Coronary artery (tissue), 2 donors: ENCODE results near the gene CDH23.

Experiments
- DNase-seq: peaks from one replicate; pipeline ENCODE4 v3.0.0-alpha.2; 2017; ENCODE audit warnings: low spot score
- H3K27ac ChIP-seq, 2 donors: fragments of 200-600 bp; sonication (generic); one replicate each; pipeline ENCODE4 v1.5.1; 2016 to 2019
- H3K4me3 ChIP-seq: fragments of 200-600 bp; sonication (generic); 2 replicates; pipeline ENCODE4 v1.5.1; 2016; ENCODE audit warnings: mild to moderate bottlenecking, moderate library complexity
- CTCF ChIP-seq: fragments of 200-600 bp; sonication (generic); IDR thresholded peaks from one replicate; pipeline ENCODE4 v1.5.1; 2019; ENCODE audit warnings: antibody characterized with exemption

CDH23 gene

GRCh38 chr10:71718165-71718698 is 321.5 kb downstream of the CDH23 start:
- Histone ChIP-seq H3K4me3 (no peak overlapping the region), H3K27ac (peak overlapping the region; percentile 39 to 82)
- TF ChIP-seq CTCF: no peak
- DNase-seq: no peak

GRCh38 chr10:71719042-71719441 is 322.3 kb downstream of the CDH23 start:
- Histone ChIP-seq H3K4me3 (no peak overlapping the region), H3K27ac (peak overlapping the region in 1 of 2 donors; percentile 71)
- TF ChIP-seq CTCF: no peak
- no peak for DNase-seq

- H3K4me3 ChIP-seq: no peak within 1 kb of the TSS
- TF ChIP-seq CTCF: no peak
- DNase-seq: no peak
- peak within 1 kb of the TSS; percentile 39 to 82 for H3K27ac ChIP-seq
Observed at GRCh38 chr10:71719464-71720201, 322.9 kb downstream of the CDH23 start, which contains the start of gene C10orf105. TSS of gene C10orf105 (minus strand) at chr10:71719778. CDS start at chr10:71716337, 3,441 bp downstream.

- DNase-seq: no peak
- no peak overlapping the region for H3K4me3 ChIP-seq
- H3K27ac ChIP-seq: peak overlapping the region in 1 of 2 donors; percentile 71
- TF ChIP-seq CTCF: no peak
Observed at GRCh38 chr10:71720288-71720687, 323.6 kb downstream of the CDH23 start.

- DNase-seq: no peak
- Histone ChIP-seq H3K4me3 (no peak overlapping the region), H3K27ac (no peak overlapping the region)
- no peak for TF ChIP-seq CTCF
Observed at GRCh38 chr10:71721313-71721712, 324.6 kb downstream of the CDH23 start.

- no peak for DNase-seq
- TF ChIP-seq CTCF: no peak
- no peak overlapping the region for H3K27ac ChIP-seq
- H3K4me3 ChIP-seq: no peak overlapping the region
Observed at GRCh38 chr10:71722849-71723248, 326.1 kb downstream of the CDH23 start.

GRCh38 chr10:71723311-71723710 is 326.6 kb downstream of the CDH23 start:
- H3K4me3 ChIP-seq: no peak overlapping the region
- DNase-seq: no peak
- no peak for TF ChIP-seq CTCF
- no peak overlapping the region for H3K27ac ChIP-seq
